ENCODE measurements around the gene RPS6KB2.

The RPS6KB2 gene

DNA sequence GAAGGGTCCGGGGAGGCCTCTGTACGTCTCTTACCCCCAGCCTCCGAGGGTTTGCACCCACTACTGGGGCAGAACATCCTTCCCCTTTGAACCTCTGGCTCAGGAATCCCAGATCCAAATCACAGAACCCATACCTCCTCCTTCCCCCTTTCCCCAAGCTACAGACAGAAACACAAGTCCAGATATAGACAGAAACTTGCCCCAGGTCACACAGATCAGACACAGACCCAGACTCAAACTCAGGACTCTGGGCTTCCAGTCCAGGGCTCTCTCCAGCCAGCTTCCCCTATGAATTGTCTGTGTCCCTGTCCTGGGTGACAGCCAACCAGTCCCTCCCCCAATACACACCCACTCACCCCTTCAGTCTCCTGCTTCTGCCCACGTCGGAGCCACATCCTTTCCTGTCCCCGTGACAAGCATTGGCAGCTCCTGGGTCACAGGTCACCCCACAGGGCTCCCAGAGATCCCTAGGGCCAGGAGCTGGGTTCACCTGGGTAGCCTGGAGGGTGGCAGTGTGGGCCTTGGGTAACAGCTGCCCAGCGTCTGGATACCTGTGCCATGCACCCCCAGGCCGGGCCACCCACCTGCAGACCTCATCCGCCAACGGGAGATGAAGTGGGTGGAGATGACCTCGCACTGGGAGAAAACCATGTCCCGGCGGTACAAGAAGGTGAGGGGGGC is 23.6 kb upstream of the RPS6KB2 start:
- H3K4me3 ChIP-seq (ENCODE audit: control insufficient read depth, low read depth, low read length) = no peak overlapping the region
- TF ChIP-seq, protein P1, sequence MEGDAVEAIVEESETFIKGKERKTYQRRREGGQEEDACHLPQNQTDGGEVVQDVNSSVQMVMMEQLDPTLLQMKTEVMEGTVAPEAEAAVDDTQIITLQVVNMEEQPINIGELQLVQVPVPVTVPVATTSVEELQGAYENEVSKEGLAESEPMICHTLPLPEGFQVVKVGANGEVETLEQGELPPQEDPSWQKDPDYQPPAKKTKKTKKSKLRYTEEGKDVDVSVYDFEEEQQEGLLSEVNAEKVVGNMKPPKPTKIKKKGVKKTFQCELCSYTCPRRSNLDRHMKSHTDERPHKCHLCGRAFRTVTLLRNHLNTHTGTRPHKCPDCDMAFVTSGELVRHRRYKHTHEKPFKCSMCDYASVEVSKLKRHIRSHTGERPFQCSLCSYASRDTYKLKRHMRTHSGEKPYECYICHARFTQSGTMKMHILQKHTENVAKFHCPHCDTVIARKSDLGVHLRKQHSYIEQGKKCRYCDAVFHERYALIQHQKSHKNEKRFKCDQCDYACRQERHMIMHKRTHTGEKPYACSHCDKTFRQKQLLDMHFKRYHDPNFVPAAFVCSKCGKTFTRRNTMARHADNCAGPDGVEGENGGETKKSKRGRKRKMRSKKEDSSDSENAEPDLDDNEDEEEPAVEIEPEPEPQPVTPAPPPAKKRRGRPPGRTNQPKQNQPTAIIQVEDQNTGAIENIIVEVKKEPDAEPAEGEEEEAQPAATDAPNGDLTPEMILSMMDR (IDR thresholded peaks at IDR 0.05; ENCODE audit: control insufficient read depth, insufficient read depth, low read depth, low read length, missing control alignments) = no peak
- DNase-seq (ENCODE audit: low read depth) = no peak

DNA sequence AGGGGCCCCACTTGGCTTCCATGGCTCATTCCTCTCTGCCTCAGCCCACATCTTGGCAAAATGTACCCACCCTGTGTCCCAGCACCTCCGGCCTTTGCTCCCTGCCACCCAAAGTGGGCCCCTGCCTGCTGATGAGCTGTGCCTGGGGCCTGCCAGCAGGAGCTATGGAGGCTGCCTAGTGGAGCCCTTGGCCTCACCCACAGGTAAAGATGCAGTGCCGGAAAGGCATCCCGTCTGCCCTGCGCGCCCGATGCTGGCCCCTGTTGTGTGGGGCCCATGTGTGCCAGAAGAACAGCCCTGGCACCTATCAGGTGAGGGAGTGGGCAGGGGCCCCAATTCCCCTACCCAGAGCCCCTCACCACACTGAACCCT is 23.1 kb upstream of the RPS6KB2 start:
- no peak for DNase-seq (ENCODE audit: low read depth)
- TF ChIP-seq, protein P1 (IDR thresholded peaks at IDR 0.05; ENCODE audit: control insufficient read depth, insufficient read depth, low read depth, low read length, missing control alignments) = no peak
- no peak overlapping the region for H3K4me3 ChIP-seq (ENCODE audit: control insufficient read depth, low read depth, low read length)

DNA sequence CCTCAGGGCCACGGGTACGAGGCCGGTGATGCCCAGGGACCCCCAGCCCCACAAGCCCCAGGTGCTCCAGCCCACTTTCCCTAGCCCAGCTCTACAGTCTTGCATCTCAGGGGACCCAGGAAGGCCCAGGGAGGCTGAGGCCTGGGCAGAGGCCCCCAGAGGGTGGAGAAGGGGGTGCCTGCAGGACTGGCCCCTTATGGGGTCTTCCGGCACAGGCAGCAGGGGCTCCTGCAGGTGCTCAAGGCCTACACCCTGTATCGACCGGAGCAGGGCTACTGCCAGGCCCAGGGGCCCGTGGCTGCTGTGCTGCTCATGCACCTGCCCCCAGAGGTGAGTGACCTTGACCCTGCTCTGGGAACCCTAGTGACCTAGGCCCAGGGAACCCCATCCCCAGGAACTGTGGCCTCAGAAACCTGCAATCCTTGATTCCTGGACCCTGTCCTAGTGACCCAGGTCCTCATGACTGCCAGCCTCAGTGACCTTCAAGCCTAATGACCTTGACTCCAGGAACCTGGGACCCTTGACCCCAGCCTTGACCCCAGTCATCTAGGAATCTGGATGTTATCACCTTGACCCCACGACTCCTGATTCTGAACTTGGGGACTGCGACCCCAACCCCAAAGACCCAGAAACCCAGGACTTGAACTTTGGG is 22.5 kb upstream of the RPS6KB2 start:
- TF ChIP-seq, protein P1 (IDR thresholded peaks at IDR 0.05; ENCODE audit: control insufficient read depth, insufficient read depth, low read depth, low read length, missing control alignments) = no peak
- DNase-seq (ENCODE audit: low read depth) = no peak
- H3K4me3 ChIP-seq (ENCODE audit: control insufficient read depth, low read depth, low read length) = no peak overlapping the region

DNA sequence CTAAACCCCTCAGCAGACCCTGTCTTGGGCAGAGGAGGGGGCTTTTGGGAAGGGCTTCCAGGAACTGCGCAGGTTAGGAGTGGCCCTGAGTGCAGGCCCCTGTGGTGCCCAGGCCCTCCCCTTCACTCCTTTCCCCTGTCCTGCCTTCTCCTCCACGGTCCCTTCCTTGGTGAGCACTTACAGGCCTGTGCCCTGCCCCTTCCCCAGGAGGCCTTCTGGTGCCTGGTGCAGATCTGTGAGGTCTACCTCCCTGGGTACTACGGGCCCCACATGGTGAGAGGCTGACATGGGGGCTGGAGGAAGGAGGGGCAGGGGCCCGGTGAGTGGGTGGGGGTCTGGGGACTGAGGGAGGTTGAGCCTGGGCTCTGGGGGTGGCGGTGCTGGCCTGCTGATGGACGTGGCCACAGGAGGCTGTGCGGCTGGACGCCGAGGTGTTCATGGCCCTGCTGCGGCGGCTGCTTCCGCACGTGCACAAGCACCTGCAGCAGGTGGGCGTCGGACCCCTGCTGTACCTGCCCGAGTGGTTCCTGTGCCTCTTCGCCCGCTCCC is 21.8 kb upstream of the RPS6KB2 start:
- TF ChIP-seq, protein P1 (IDR thresholded peaks at IDR 0.05; ENCODE audit: control insufficient read depth, insufficient read depth, low read depth, low read length, missing control alignments) = no peak
- no peak overlapping the region for H3K4me3 ChIP-seq (ENCODE audit: control insufficient read depth, low read depth, low read length)
- DNase-seq (ENCODE audit: low read depth) = no peak

DNA sequence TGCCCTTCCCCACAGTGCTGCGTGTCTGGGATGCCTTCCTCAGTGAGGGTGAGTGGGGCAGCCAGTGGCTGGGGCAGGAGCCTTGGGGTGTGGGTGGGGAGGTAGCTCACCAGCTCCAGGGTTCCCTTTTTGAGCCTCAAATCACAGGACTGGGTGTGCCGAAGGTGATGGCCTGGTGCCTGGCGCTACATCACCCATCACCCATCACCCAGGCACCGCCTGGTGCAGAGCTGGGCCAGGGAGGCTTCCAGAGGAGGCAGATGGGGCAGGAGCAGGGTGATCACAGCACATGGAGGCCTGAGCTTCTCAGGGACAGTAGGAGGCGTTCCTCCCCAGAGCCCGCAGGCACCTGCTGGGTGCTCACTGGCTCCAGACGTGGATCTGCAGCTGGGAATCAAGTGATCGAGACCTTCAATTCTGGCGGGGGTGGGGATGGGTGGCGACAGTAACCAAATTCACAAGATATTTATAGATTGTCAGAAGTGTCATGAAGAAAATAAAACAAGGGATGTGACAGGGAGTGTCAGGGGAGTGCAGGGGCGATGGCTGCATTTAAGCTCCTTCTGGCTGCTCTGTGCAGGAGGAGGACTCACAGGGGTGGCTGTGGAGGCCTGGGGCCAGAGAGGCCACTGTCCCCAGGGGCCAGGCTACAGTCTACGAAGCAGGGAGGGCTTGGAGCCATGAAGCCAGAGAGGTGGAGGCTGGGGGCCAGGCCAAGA is 21.2 kb upstream of the RPS6KB2 start:
- no peak for DNase-seq (ENCODE audit: low read depth)
- TF ChIP-seq, protein P1 (IDR thresholded peaks at IDR 0.05; ENCODE audit: control insufficient read depth, insufficient read depth, low read depth, low read length, missing control alignments) = peak; percentile 4
- no peak overlapping the region for H3K4me3 ChIP-seq (ENCODE audit: control insufficient read depth, low read depth, low read length)

DNA sequence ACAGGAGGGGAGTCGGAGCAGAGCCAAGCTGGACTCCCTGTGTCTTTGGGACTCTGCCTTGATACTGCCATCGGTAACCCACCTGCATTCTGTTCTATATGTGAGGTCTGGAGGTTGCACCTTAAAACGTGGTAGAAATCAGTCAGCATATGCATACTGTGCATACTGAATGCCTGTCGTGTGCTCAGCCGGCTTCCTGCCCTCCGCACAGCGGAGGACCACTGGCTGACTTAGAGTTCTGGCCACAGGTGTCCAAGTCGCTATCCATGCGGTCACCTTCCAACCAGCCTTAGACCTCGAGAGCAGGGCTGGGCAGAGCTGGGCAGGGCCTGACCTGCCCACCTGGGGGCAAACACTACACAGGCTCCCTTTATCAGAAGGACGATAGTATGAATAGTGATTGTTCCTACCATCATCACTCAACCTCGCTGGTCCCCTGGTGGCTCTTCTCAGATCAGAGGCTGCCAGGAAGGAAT is 20.6 kb upstream of the RPS6KB2 start:
- TF ChIP-seq, protein P1 (IDR thresholded peaks at IDR 0.05; ENCODE audit: control insufficient read depth, insufficient read depth, low read depth, low read length, missing control alignments) = no peak
- H3K4me3 ChIP-seq (ENCODE audit: control insufficient read depth, low read depth, low read length) = no peak overlapping the region
- DNase-seq (ENCODE audit: low read depth) = no peak
